CD4-positive, alpha-beta T cell (primary cell): ENCODE measurements around the gene TNC. TPM values are rescaled to one million over a fixed set of nuclear protein-coding genes. Genes with fewer than 3 reads are reported as not detected.

Source experiments
- ATAC-seq: fragments of 200-7000 bp; cut with Tn5 transposase; one replicate; pipeline ENCODE4 v1.10.0; 2022; ENCODE audit warnings: mild to moderate bottlenecking; ENCODE audit not compliant: poor library complexity
- CTCF ChIA-PET: fragments of 350-600 bp; sonication (Branson Sonifier 250); formaldehyde crosslinking; loops from one replicate; lab custom pipeline; 2021; ENCODE audit warnings: antibody characterized with exemption, inconsistent platforms; lab: Charles Lee
- POLR2A ChIA-PET: fragments of 350-600 bp; sonication (Branson Sonifier 250); formaldehyde crosslinking; loops from one replicate; lab custom pipeline; 2021; ENCODE audit warnings: antibody characterized with exemption, inconsistent platforms; lab: Charles Lee
- DNase-seq, 14 experiments: peaks; one replicate each; pipeline ENCODE4 v3.0.0-alpha.2; 2013 to 2020; ENCODE audit warnings: mixed read lengths in 2 of 14
- H3K27ac ChIP-seq, 2 donors: one replicate each; pipeline versions ENCODE4 v1.5.1 to v1.7.0; 2013; ENCODE audit warnings: low read length in 2 of 2, low read depth in 1 of 2, mild to moderate bottlenecking in 1 of 2
- H3K27me3 ChIP-seq, 2 experiments: 1 replicate in 1 of 2; 2 replicates in 1 of 2; pipeline versions ENCODE4 v1.6.1 to v1.7.0; 2013; ENCODE audit warnings: low read length in 2 of 2, control low read depth in 1 of 2, mild to moderate bottlenecking in 1 of 2, moderate library complexity in 1 of 2; ENCODE audit not compliant: insufficient read depth in 2 of 2, control insufficient read depth in 1 of 2
- H3K36me3 ChIP-seq: one replicate; pipeline ENCODE4 v1.6.1; 2013; ENCODE audit warnings: low read length, control low read depth; ENCODE audit not compliant: insufficient read depth
- H3K4me1 ChIP-seq: one replicate; pipeline ENCODE4 v1.6.1; 2013; ENCODE audit warnings: low read length, control low read depth; ENCODE audit not compliant: insufficient read depth
- H3K4me3 ChIP-seq: one replicate; pipeline ENCODE4 v1.5.1; 2013; ENCODE audit warnings: mild to moderate bottlenecking, low read length, moderate library complexity
- H3K9me3 ChIP-seq, 2 experiments: 1 replicate in 1 of 2; 2 replicates in 1 of 2; pipeline versions ENCODE4 v1.6.1 to v1.7.0; 2013; ENCODE audit warnings: low read length in 2 of 2, mild to moderate bottlenecking in 2 of 2, control low read depth in 1 of 2, moderate library complexity in 1 of 2; ENCODE audit not compliant: control insufficient read depth in 1 of 2, insufficient read depth in 1 of 2
- H3K27ac Mint-ChIP-seq: one replicate; pipeline ENCODE4 v1.8.0; 2020; ENCODE audit warnings: mixed read lengths
- H3K27me3 Mint-ChIP-seq: one replicate; pipeline ENCODE4 v1.8.0; 2021; ENCODE audit warnings: mixed read lengths
- H3K36me3 Mint-ChIP-seq: one replicate; pipeline ENCODE4 v1.8.0; 2021; ENCODE audit warnings: low read depth, mixed read lengths
- H3K4me1 Mint-ChIP-seq: one replicate; pipeline ENCODE4 v1.8.0; 2021; ENCODE audit warnings: low read depth, mixed read lengths
- H3K4me3 Mint-ChIP-seq: one replicate; pipeline ENCODE4 v1.8.0; 2020; ENCODE audit warnings: mild to moderate bottlenecking, mixed read lengths
- H3K9me3 Mint-ChIP-seq: one replicate; pipeline ENCODE4 v1.8.0; 2020; ENCODE audit warnings: mixed read lengths
- intact Hi-C, 2 experiments: fragments of 100-400 bp; cut with DNase I in 1 of 2; cut with micrococcal nuclease in 1 of 2; formaldehyde crosslinking; loops; one replicate each; pipeline versions ENCODE4 v1.15.1 to v1.9.0; 2023 to 2025; cut with DNase I, micrococcal nuclease
- total RNA-seq, 174 experiments: library from RNA in 2 of 174; stranded (reverse) in 2 of 174; gene quantifications; one replicate each; pipeline ENCODE4 v1.2.3 and lab custom pipeline; 2021 to 2026
- TF ChIP-seq, protein P1 (sequence below): fragments of 200-600 bp; IDR thresholded peaks from one replicate; pipeline ENCODE4 v1.8.0; 2022; ENCODE audit warnings: antibody characterized with exemption, mild to moderate bottlenecking

Gene TNC
- total RNA-seq, 2 experiments from 2014 or later: 0.03 to 0.05 TPM

DNA sequence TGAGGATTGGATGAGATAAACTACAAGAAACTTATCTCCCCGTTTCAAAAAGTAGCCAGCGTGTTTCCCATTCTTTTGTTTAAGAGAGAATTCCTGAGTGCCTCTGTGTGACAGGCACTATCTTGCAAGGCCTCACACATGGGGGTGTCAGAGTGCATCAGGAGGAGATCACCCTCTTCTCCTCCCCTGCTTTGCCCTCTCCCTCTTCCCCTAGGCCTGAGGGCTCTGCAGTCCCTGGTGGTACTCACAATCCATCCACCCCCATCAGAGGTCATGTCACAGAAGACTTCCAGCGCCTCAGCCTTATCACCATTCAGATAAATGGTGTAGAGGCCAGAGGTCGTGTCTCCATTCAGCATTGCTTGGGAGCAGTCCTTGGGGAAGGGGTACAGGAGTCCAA, 88.0 kb downstream of the TNC start:
- H3K27me3 ChIP-seq: no peaks in the 10 kb centered on the region
- no peaks in the 10 kb centered on the region for H3K4me1 ChIP-seq
- Mint-ChIP-seq H3K36me3 (no peaks in the 10 kb centered on the region), H3K27ac (no peak overlapping the region), H3K27me3 (peaks cover 12% of the 10 kb centered on the region), H3K4me1 (no peaks in the 10 kb centered on the region), H3K9me3 (no peaks in the 10 kb centered on the region), H3K4me3 (no peak overlapping the region)
- no peak overlapping the region for H3K27ac ChIP-seq
- CTCF ChIA-PET: no interaction called here
- POLR2A ChIA-PET: no interaction called here
- no peaks in the 10 kb centered on the region for H3K36me3 ChIP-seq
- no peak overlapping the region for H3K4me3 ChIP-seq
- DNase-seq (no peak), ATAC-seq (no peak)
- TF ChIP-seq, protein P1, sequence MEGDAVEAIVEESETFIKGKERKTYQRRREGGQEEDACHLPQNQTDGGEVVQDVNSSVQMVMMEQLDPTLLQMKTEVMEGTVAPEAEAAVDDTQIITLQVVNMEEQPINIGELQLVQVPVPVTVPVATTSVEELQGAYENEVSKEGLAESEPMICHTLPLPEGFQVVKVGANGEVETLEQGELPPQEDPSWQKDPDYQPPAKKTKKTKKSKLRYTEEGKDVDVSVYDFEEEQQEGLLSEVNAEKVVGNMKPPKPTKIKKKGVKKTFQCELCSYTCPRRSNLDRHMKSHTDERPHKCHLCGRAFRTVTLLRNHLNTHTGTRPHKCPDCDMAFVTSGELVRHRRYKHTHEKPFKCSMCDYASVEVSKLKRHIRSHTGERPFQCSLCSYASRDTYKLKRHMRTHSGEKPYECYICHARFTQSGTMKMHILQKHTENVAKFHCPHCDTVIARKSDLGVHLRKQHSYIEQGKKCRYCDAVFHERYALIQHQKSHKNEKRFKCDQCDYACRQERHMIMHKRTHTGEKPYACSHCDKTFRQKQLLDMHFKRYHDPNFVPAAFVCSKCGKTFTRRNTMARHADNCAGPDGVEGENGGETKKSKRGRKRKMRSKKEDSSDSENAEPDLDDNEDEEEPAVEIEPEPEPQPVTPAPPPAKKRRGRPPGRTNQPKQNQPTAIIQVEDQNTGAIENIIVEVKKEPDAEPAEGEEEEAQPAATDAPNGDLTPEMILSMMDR: no peak
- intact Hi-C loops: no loop called here
- no peaks in the 10 kb centered on the region for H3K9me3 ChIP-seq

GRCh38 chr9:115025721-115026120, 92.2 kb downstream of the TNC start:
- no peaks in the 10 kb centered on the region for H3K9me3 Mint-ChIP-seq
- CTCF ChIA-PET: no interaction called here
- intact Hi-C loops: loop anchor here in 1 of 2 experiments (10.0 kb wide), 1 partner anchor 711 kb away; no protein-coding TSS in a partner anchor

GRCh38 chr9:115024925-115025535, 92.9 kb downstream of the TNC start:
- Histone ChIP-seq H3K27ac (no peak overlapping the region), H3K4me3 (no peak overlapping the region), H3K27me3 (no peaks in the 10 kb centered on the region), H3K36me3 (no peaks in the 10 kb centered on the region), H3K9me3 (no peaks in the 10 kb centered on the region), H3K4me1 (no peaks in the 10 kb centered on the region)
- peaks cover 12% of the 10 kb centered on the region for H3K27me3 Mint-ChIP-seq
- POLR2A ChIA-PET: interaction anchor here (1.0 kb wide), 1 partner anchor 287 kb away, joined by 3 read pairs; no protein-coding TSS in a partner anchor
- no peak overlapping the region for H3K4me3 Mint-ChIP-seq
- intact Hi-C loops: loop anchor here in 1 of 2 experiments (10.0 kb wide), 1 partner anchor 710 kb away; no protein-coding TSS in a partner anchor
- no peaks in the 10 kb centered on the region for H3K4me1 Mint-ChIP-seq
- CTCF ChIA-PET: no interaction called here
- no peak overlapping the region for H3K27ac Mint-ChIP-seq
- ATAC-seq: no peak
- H3K36me3 Mint-ChIP-seq: no peaks in the 10 kb centered on the region
- H3K9me3 Mint-ChIP-seq: no peaks in the 10 kb centered on the region
- TF ChIP-seq, protein P1: no peak
- DNase-seq: no peak

More at GRCh38 chr9:115025721-115026120, 92.2 kb downstream of the TNC start:
- Histone ChIP-seq H3K4me1 (no peaks in the 10 kb centered on the region), H3K9me3 (no peaks in the 10 kb centered on the region), H3K4me3 (no peak overlapping the region), H3K27ac (no peak overlapping the region), H3K36me3 (no peaks in the 10 kb centered on the region), H3K27me3 (no peaks in the 10 kb centered on the region)
- Mint-ChIP-seq H3K36me3 (no peaks in the 10 kb centered on the region), H3K4me3 (no peak overlapping the region), H3K27me3 (peaks cover 12% of the 10 kb centered on the region), H3K4me1 (no peaks in the 10 kb centered on the region), H3K27ac (no peak overlapping the region)
- POLR2A ChIA-PET: interaction anchor here (1.0 kb wide), 1 partner anchor 288 kb away, joined by 3 read pairs; no protein-coding TSS in a partner anchor
- TF ChIP-seq, protein P1: no peak
- ATAC-seq (no peak), DNase-seq (no peak)
